KBM-7 (cell line): ENCODE data around the gene MROH2B.

Experiments used
- DNase-seq: peaks from one replicate; pipeline ENCODE4 v3.0.0-alpha.2; 2015
- in situ Hi-C: fragments of 300-500 bp; cut with MboI; formaldehyde crosslinking; loops from 2 replicates; pipeline ENCODE4 v1.14.3; 2020; ENCODE audit warnings: low sequenced_read_pairs, low pct_unique_long_range_greater_than_20kb, mixed read lengths

The MROH2B gene

GRCh38 chr5:40981420-40981819, 89.7 kb downstream of the MROH2B start:
- in situ Hi-C loops = no loop called here
- DNase-seq = no peak

GRCh38 chr5:40976836-40977235, 94.3 kb downstream of the MROH2B start:
- in situ Hi-C loops = no loop called here

GRCh38 chr5:40976041-40976440, 95.1 kb downstream of the MROH2B start:
- no peak for DNase-seq
- in situ Hi-C loops = no loop called here

More at GRCh38 chr5:40976836-40977235, 94.3 kb downstream of the MROH2B start:
- no peak for DNase-seq

GRCh38 chr5:40973364-40974004, 97.7 kb downstream of the MROH2B start:
- DNase-seq = no peak
- in situ Hi-C loops = no loop called here

- in situ Hi-C loops = no loop called here
- no peak for DNase-seq
Measured at GRCh38 chr5:40972434-40972833, 98.7 kb downstream of the MROH2B start.

- DNase-seq = no peak
- in situ Hi-C loops = no loop called here
Measured at GRCh38 chr5:40962207-40962955, 108.8 kb downstream of the MROH2B start.

- in situ Hi-C loops = no loop called here
- DNase-seq = no peak
Measured at GRCh38 chr5:40960037-40960436, 111.1 kb downstream of the MROH2B start.

- in situ Hi-C loops = no loop called here
- DNase-seq = no peak
Measured at GRCh38 chr5:40958811-40959210, 112.3 kb downstream of the MROH2B start.

- in situ Hi-C loops = no loop called here
- DNase-seq = no peak
Measured at GRCh38 chr5:40957048-40957447, 114.1 kb downstream of the MROH2B start.

- DNase-seq = no peak
- in situ Hi-C loops = no loop called here
Measured at GRCh38 chr5:40955313-40955712, 115.8 kb downstream of the MROH2B start.
